Neuron (in vitro differentiated cells): ENCODE measurements around the gene CD46.
"Not testable (repeated sequence)": the region's sequence is repeated elsewhere in the genome, so short reads cannot be mapped to it uniquely, and the experiment has no call there.

ENCODE experiments used
- H2AFZ ChIP-seq: one replicate; pipeline ENCODE4 v1.6.1; 2013; ENCODE audit warnings: low read depth, mild to moderate bottlenecking, inconsistent platforms, low read length, moderate library complexity
- H3K27me3 ChIP-seq: one replicate; pipeline ENCODE4 v1.6.1; 2013; ENCODE audit warnings: low read length; ENCODE audit not compliant: insufficient read depth
- H3K36me3 ChIP-seq: one replicate; pipeline ENCODE4 v1.6.1; 2013; ENCODE audit warnings: low read length; ENCODE audit not compliant: insufficient read depth
- H3K4me1 ChIP-seq: one replicate; pipeline ENCODE4 v1.6.1; 2013; ENCODE audit warnings: low read length; ENCODE audit not compliant: insufficient read depth
- H3K4me3 ChIP-seq: 2 replicates; pipeline ENCODE4 v1.5.1; 2013; ENCODE audit warnings: mild to moderate bottlenecking, low read length, moderate library complexity
- H3K9me3 ChIP-seq: one replicate; pipeline ENCODE4 v1.6.1; 2013; ENCODE audit warnings: low read length

CD46 gene

GRCh38 chr1:207755846-207756693 is 4.2 kb downstream of the CD46 start:
- H2AFZ ChIP-seq: no peak overlapping the region
- peaks cover 4% of the 10 kb centered on the region for H3K9me3 ChIP-seq
- peaks cover 44% of the 10 kb centered on the region for H3K36me3 ChIP-seq
- H3K4me1 ChIP-seq: peaks cover 28% of the 10 kb centered on the region
- H3K27me3 ChIP-seq: no peaks in the 10 kb centered on the region
- H3K4me3 ChIP-seq: no peak overlapping the region

- H3K4me3 ChIP-seq: no peak overlapping the region
- H3K9me3 ChIP-seq: peaks cover 32% of the 10 kb centered on the region
- H2AFZ ChIP-seq: no peak overlapping the region
- H3K4me1 ChIP-seq: no peaks in the 10 kb centered on the region
- H3K36me3 ChIP-seq: peaks cover 93% of the 10 kb centered on the region
- H3K27me3 ChIP-seq: no peaks in the 10 kb centered on the region
Observed at GRCh38 chr1:207762622-207763021, 10.8 kb downstream of the CD46 start.

GRCh38 chr1:207763091-207763490 is 11.2 kb downstream of the CD46 start:
- Histone ChIP-seq H3K4me1 (no peaks in the 10 kb centered on the region), H2AFZ (no peak overlapping the region), H3K9me3 (peaks cover 32% of the 10 kb centered on the region), H3K36me3 (peaks cover 93% of the 10 kb centered on the region), H3K4me3 (no peak overlapping the region), H3K27me3 (no peaks in the 10 kb centered on the region)

GRCh38 chr1:207763972-207764371 is 12.1 kb downstream of the CD46 start:
- peaks cover 93% of the 10 kb centered on the region for H3K36me3 ChIP-seq
- H3K9me3 ChIP-seq: peaks cover 32% of the 10 kb centered on the region
- no peak overlapping the region for H2AFZ ChIP-seq
- no peaks in the 10 kb centered on the region for H3K27me3 ChIP-seq
- no peak overlapping the region for H3K4me3 ChIP-seq
- H3K4me1 ChIP-seq: no peaks in the 10 kb centered on the region

- Histone ChIP-seq H2AFZ (no peak overlapping the region), H3K27me3 (no peaks in the 10 kb centered on the region), H3K9me3 (peaks cover 37% of the 10 kb centered on the region), H3K4me3 (no peak overlapping the region), H3K36me3 (peaks cover 77% of the 10 kb centered on the region), H3K4me1 (no peaks in the 10 kb centered on the region)
Observed at GRCh38 chr1:207766569-207766968, 14.7 kb downstream of the CD46 start.

- peaks cover 48% of the 10 kb centered on the region for H3K36me3 ChIP-seq
Observed at GRCh38 chr1:207770514-207770913, 18.7 kb downstream of the CD46 start.

GRCh38 chr1:207776045-207776444 is 24.2 kb downstream of the CD46 start:
- H3K9me3 ChIP-seq, H3K4me1 ChIP-seq, H2AFZ ChIP-seq, H3K27me3 ChIP-seq, H3K4me3 ChIP-seq: not testable (repeated sequence)
- H3K36me3 ChIP-seq: peaks cover 41% of the 10 kb centered on the region

More at GRCh38 chr1:207770514-207770913, 18.7 kb downstream of the CD46 start:
- H3K27me3 ChIP-seq, H3K4me1 ChIP-seq, H2AFZ ChIP-seq, H3K4me3 ChIP-seq: not testable (repeated sequence)
- peaks cover 15% of the 10 kb centered on the region for H3K9me3 ChIP-seq

GRCh38 chr1:207777412-207777811 is 25.6 kb downstream of the CD46 start:
- not testable (repeated sequence) for H3K27me3 ChIP-seq, H3K9me3 ChIP-seq, H2AFZ ChIP-seq, H3K4me1 ChIP-seq, H3K4me3 ChIP-seq
- H3K36me3 ChIP-seq: peaks cover 45% of the 10 kb centered on the region

GRCh38 chr1:207779008-207779407 is 27.2 kb downstream of the CD46 start:
- Histone ChIP-seq H3K36me3 (peaks cover 55% of the 10 kb centered on the region), H3K27me3 (no peaks in the 10 kb centered on the region), H3K4me1 (no peaks in the 10 kb centered on the region), H2AFZ (no peak overlapping the region), H3K9me3 (peaks cover 6% of the 10 kb centered on the region), H3K4me3 (no peak overlapping the region)

GRCh38 chr1:207781312-207781711 is 29.5 kb downstream of the CD46 start:
- no peaks in the 10 kb centered on the region for H3K27me3 ChIP-seq
- no peak overlapping the region for H3K4me3 ChIP-seq
- no peaks in the 10 kb centered on the region for H3K4me1 ChIP-seq
- H3K9me3 ChIP-seq: peaks cover 6% of the 10 kb centered on the region
- H3K36me3 ChIP-seq: peaks cover 52% of the 10 kb centered on the region
- H2AFZ ChIP-seq: no peak overlapping the region

GRCh38 chr1:207787776-207788175 is 35.9 kb downstream of the CD46 start:
- Histone ChIP-seq H3K27me3 (no peaks in the 10 kb centered on the region), H3K36me3 (peaks cover 62% of the 10 kb centered on the region)

GRCh38 chr1:207789386-207789785 is 37.5 kb downstream of the CD46 start:
- no peak overlapping the region for H2AFZ ChIP-seq
- no peaks in the 10 kb centered on the region for H3K27me3 ChIP-seq
- H3K4me1 ChIP-seq: no peaks in the 10 kb centered on the region
- no peak overlapping the region for H3K4me3 ChIP-seq
- no peaks in the 10 kb centered on the region for H3K9me3 ChIP-seq
- H3K36me3 ChIP-seq: peaks cover 61% of the 10 kb centered on the region

More at GRCh38 chr1:207787776-207788175, 35.9 kb downstream of the CD46 start:
- Histone ChIP-seq H2AFZ (no peak overlapping the region), H3K4me1 (no peaks in the 10 kb centered on the region), H3K4me3 (no peak overlapping the region), H3K9me3 (no peaks in the 10 kb centered on the region)

- Histone ChIP-seq H3K36me3 (peaks cover 66% of the 10 kb centered on the region), H3K4me1 (no peaks in the 10 kb centered on the region), H3K4me3 (no peak overlapping the region), H2AFZ (no peak overlapping the region), H3K9me3 (no peaks in the 10 kb centered on the region), H3K27me3 (no peaks in the 10 kb centered on the region)
Observed at GRCh38 chr1:207789792-207790787, 38.2 kb downstream of the CD46 start.
